Measurements from ENCODE around the gene PI16. TPM values are rescaled to one million over a fixed set of nuclear protein-coding genes. Genes with fewer than 3 reads are reported as not detected.
A peak's percentile ranks its signal among the peaks of the same experiment; 100 is the strongest.

Gene PI16
- total RNA-seq: not detected in 2 replicates
- long read RNA-seq: 0 reads

DNA sequence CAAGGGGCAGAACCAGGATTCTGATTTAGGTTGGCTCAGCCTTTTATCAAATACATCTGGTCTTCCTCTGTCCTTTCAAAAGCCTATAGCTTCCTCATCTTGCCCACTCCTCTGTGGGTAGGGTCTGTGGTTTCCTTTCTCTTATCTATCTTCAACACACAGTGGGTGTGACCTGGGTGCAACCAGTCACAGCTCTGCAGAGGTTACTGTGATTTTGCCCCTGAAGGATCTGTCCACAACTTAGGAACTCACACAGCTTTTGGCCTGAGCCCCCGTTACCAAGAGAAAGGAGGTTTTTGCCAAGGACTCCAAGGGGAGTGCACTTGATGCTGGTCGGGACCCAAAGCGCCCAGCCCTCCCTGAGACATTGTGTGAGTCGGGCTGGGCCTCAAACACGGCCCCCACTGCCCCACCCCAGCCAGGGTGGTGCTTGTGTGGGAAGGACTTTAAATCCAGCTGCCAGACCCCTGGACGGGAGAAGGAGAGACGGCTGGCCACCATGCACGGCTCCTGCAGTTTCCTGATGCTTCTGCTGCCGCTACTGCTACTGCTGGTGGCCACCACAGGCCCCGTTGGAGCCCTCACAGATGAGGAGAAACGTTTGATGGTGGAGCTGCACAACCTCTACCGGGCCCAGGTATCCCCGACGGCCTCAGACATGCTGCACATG is at the start of gene PI16:
Gene PI16, plus strand, starts transcription at position 477 of the 670 bp plus-strand sequence. Its CDS starts 23 bp downstream, at position 500.
- Mint-ChIP-seq H3K4me1 (ENCODE audit: unreplicated experiment) (peaks cover 7% of the 10 kb centered on the region), H3K27me3 (ENCODE audit: unreplicated experiment) (no peaks in the 10 kb centered on the region), H3K4me3 (ENCODE audit: unreplicated experiment) (no peak within 1 kb of the TSS), H3K27ac (ENCODE audit: unreplicated experiment) (no peak within 1 kb of the TSS), H3K9me3 (ENCODE audit: unreplicated experiment) (peaks cover 5% of the 10 kb centered on the region), H3K36me3 (ENCODE audit: unreplicated experiment) (no peaks in the 10 kb centered on the region)
- TF ChIP-seq, protein P1, sequence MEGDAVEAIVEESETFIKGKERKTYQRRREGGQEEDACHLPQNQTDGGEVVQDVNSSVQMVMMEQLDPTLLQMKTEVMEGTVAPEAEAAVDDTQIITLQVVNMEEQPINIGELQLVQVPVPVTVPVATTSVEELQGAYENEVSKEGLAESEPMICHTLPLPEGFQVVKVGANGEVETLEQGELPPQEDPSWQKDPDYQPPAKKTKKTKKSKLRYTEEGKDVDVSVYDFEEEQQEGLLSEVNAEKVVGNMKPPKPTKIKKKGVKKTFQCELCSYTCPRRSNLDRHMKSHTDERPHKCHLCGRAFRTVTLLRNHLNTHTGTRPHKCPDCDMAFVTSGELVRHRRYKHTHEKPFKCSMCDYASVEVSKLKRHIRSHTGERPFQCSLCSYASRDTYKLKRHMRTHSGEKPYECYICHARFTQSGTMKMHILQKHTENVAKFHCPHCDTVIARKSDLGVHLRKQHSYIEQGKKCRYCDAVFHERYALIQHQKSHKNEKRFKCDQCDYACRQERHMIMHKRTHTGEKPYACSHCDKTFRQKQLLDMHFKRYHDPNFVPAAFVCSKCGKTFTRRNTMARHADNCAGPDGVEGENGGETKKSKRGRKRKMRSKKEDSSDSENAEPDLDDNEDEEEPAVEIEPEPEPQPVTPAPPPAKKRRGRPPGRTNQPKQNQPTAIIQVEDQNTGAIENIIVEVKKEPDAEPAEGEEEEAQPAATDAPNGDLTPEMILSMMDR (IDR thresholded peaks at IDR 0.05): no peak
- no peak for DNase-seq (ENCODE audit: extremely low spot score, unreplicated experiment)

DNA sequence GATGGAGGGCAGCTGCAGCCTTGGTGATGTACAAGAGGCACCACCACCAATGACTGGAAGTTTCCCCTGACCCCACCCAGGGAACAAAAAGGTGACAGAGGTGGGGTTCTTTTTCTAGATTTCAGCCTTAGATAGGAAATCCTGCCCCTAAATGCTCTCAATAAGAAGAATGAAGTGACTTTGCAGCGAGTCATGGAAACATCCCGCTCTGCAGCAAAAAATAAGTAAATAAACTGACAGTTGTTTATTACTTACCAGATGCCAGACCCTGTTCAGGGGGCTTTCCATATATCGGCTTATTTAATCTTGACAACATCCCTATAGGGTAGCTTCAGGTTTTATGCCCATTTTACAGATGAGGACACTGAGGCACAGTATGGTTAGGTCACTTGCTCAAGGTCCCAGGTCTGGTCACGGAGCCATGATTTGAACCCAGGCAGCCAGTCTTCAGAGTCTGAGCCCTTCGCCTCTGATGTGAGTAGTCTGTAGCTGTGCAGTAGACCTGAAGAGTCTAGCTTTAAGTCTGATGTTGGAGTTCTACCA is 49.6 kb upstream of the PI16 start:
- H3K36me3 Mint-ChIP-seq (ENCODE audit: unreplicated experiment): peaks cover 48% of the 10 kb centered on the region
- H3K9me3 Mint-ChIP-seq (ENCODE audit: unreplicated experiment): no peaks in the 10 kb centered on the region
- no peak overlapping the region for H3K27ac Mint-ChIP-seq (ENCODE audit: unreplicated experiment)
- no peaks in the 10 kb centered on the region for H3K27me3 Mint-ChIP-seq (ENCODE audit: unreplicated experiment)
- TF ChIP-seq, protein P1 (IDR thresholded peaks at IDR 0.05): no peak
- H3K4me3 Mint-ChIP-seq (ENCODE audit: unreplicated experiment): no peak overlapping the region
- no peaks in the 10 kb centered on the region for H3K4me1 Mint-ChIP-seq (ENCODE audit: unreplicated experiment)
- DNase-seq (ENCODE audit: extremely low spot score, unreplicated experiment): no peak

DNA sequence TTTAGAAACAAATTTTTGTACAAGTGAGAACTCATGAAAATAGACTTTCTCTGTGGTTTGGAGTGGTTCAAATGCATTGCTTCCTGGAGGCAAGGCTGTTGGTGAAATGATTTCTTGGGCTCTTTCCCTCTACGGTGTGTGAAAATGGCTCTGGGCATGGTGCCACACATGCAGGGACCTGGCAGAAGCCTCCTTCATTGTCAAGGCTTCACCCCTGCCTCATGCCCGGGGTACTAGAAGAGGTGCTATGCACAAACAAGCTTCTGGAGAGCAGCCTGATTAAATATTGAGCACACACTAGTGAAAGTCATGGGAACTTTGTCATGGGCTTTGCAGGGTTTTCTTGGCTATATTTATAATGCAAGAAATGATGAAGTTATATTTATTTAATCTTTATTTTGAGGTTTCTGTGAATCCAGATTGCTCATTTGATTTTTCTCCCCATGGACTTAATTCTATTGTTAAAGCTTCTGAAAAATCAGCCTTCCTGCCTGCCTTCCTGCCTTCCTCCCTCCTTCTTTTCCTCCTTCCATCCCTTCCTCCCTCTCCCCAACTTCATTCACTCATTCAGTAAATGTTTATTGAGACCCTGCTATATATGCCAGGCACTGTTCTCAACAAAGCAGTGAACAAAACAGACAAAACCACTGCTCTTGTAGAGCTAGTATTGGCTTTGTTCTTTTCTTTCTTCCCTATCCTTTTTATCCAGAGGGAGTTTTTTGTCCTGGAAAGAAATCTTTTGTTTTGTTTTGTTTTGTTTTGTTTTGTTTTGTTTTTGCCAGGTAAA is 47.8 kb upstream of the PI16 start:
- Mint-ChIP-seq H3K4me3 (ENCODE audit: unreplicated experiment) (no peak overlapping the region), H3K36me3 (ENCODE audit: unreplicated experiment) (peaks cover 51% of the 10 kb centered on the region), H3K9me3 (ENCODE audit: unreplicated experiment) (no peaks in the 10 kb centered on the region), H3K4me1 (ENCODE audit: unreplicated experiment) (peaks cover 2% of the 10 kb centered on the region), H3K27me3 (ENCODE audit: unreplicated experiment) (no peaks in the 10 kb centered on the region), H3K27ac (ENCODE audit: unreplicated experiment) (peak overlapping the region; percentile 11)
- no peak for DNase-seq (ENCODE audit: extremely low spot score, unreplicated experiment)
- TF ChIP-seq, protein P1 (IDR thresholded peaks at IDR 0.05): no peak

DNA sequence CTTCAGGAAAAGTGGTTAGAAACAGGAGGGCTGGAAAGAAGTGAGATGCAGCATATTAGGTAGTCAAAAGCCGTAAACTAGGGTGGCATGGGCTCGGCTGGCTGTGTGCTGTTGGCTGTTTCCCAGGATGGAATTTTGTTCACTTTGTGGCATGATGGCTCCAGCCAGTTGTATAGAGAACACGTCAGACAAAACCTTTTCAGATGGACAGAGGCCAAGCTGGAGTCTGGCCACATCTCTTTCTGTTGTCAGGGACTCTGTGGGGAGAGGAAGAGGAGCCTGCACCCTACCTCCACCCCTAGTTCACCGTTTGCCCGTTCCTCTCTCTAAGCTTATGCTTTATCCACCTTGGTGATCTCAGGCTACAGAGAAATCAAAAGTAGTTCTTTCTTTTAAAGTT is 46.8 kb upstream of the PI16 start:
- Mint-ChIP-seq H3K27ac (ENCODE audit: unreplicated experiment) (no peak overlapping the region), H3K4me1 (ENCODE audit: unreplicated experiment) (peaks cover 12% of the 10 kb centered on the region), H3K4me3 (ENCODE audit: unreplicated experiment) (no peak overlapping the region), H3K27me3 (ENCODE audit: unreplicated experiment) (no peaks in the 10 kb centered on the region), H3K9me3 (ENCODE audit: unreplicated experiment) (no peaks in the 10 kb centered on the region), H3K36me3 (ENCODE audit: unreplicated experiment) (peaks cover 48% of the 10 kb centered on the region)
- no peak for DNase-seq (ENCODE audit: extremely low spot score, unreplicated experiment)
- TF ChIP-seq, protein P1 (IDR thresholded peaks at IDR 0.05): no peak

GRCh38 chr6:36908747-36909146 is 45.8 kb upstream of the PI16 start:
- H3K27ac Mint-ChIP-seq (ENCODE audit: unreplicated experiment): no peak overlapping the region
- H3K36me3 Mint-ChIP-seq (ENCODE audit: unreplicated experiment): peaks cover 45% of the 10 kb centered on the region
- no peak overlapping the region for H3K4me3 Mint-ChIP-seq (ENCODE audit: unreplicated experiment)
- no peak for DNase-seq (ENCODE audit: extremely low spot score, unreplicated experiment)
- no peaks in the 10 kb centered on the region for H3K27me3 Mint-ChIP-seq (ENCODE audit: unreplicated experiment)
- H3K9me3 Mint-ChIP-seq (ENCODE audit: unreplicated experiment): no peaks in the 10 kb centered on the region
- H3K4me1 Mint-ChIP-seq (ENCODE audit: unreplicated experiment): peaks cover 19% of the 10 kb centered on the region
- TF ChIP-seq, protein P1 (IDR thresholded peaks at IDR 0.05): no peak

All from osteocyte (in vitro differentiated cells).